Measurements from ENCODE around the gene KTI12. TPM values are rescaled to one million over a fixed set of nuclear protein-coding genes. Genes with fewer than 3 reads are reported as not detected.

The KTI12 gene
- total and polyA plus RNA-seq, 7 donors: 4.9 to 15.0 (median 9.6) TPM

- DNase-seq: no peak
- 92 to 93% methylated on average over 3 of the region's 3 CpGs for WGBS, 2 donors
- Histone ChIP-seq H3K27me3 (no peaks in the 10 kb centered on the region), H3K4me1 (no peaks in the 10 kb centered on the region), H3K27ac (no peak overlapping the region), H3K36me3 (no peaks in the 10 kb centered on the region), H3K9me3 (no peaks in the 10 kb centered on the region), H3K4me3 (no peak overlapping the region)
- intact Hi-C loops (cut with DNase I): no loop called here
- TF ChIP-seq POLR2A (IDR thresholded peaks at IDR 0.05): no peak
- TF ChIP-seq POLR2AphosphoS5 (IDR thresholded peaks at IDR 0.05): no peak
- no peak for TF ChIP-seq EP300 (IDR thresholded peaks at IDR 0.05)
- no peak for TF ChIP-seq CTCF (IDR thresholded peaks at IDR 0.05)
These were observed 51.4 kb downstream of the KTI12 start for GRCh38 chr1:51982161-51982560.

Small RNAs within 50 kb of the gene (small RNA-seq; reads per million reads assigned to genes)
- gene RN7SL290P: 0 reads per million in 3 donors

Other genes starting within 250 kb of the KTI12 start
- gene NRDC, start 155.1 kb downstream of the KTI12 start, total RNA-seq: 10 to 100 TPM; 71.0 to 91.4 (median 81.4) TPM
- 10 to 100 TPM; 34.4 to 70.6 (median 37.2) TPM for gene NRDC, start 155.1 kb downstream of the KTI12 start, polyA plus RNA-seq
- 1 to 10 TPM; 1.5 to 4.3 (median 3.5) TPM for gene RAB3B, start 43.1 kb downstream of the KTI12 start, total RNA-seq
- 1 to 10 TPM; 1.5 to 3.2 (median 2.4) TPM for gene RAB3B, start 43.1 kb downstream of the KTI12 start, polyA plus RNA-seq
- 10 to 100 TPM; 20.8 to 27.1 (median 26.3) TPM for gene TXNDC12, start 21.4 kb upstream of the KTI12 start, total RNA-seq
- 10 to 100 TPM in 2 of 3 donors, 1 to 10 TPM in 1; 9.0 to 33.3 (median 16.9) TPM for gene TXNDC12, start 21.4 kb upstream of the KTI12 start, polyA plus RNA-seq
- 10 to 100 TPM; 42.9 to 58.1 (median 51.1) TPM for gene BTF3L4, start 22.5 kb upstream of the KTI12 start, total RNA-seq
- 10 to 100 TPM; 22.2 to 30.0 (median 27.3) TPM for gene BTF3L4, start 22.5 kb upstream of the KTI12 start, polyA plus RNA-seq
- gene ZFYVE9, start 108.3 kb upstream of the KTI12 start, total RNA-seq: 10 to 100 TPM; 25.9 to 36.3 (median 28.8) TPM
- 1 to 10 TPM; 4.7 to 7.2 (median 5.4) TPM for gene ZFYVE9, start 108.3 kb upstream of the KTI12 start, polyA plus RNA-seq